PC-3 (cell line): ENCODE results near the gene POLR2H. TPM values are rescaled to one million over a fixed set of nuclear protein-coding genes. Genes with fewer than 3 reads are reported as not detected.

Source experiments
- ATAC-seq: fragments of 200-7000 bp; cut with Tn5 transposase; 2 replicates; pipeline ENCODE4 v1.9.1; 2020; ENCODE audit warnings: mild to moderate bottlenecking, moderate library complexity
- BruUV-seq: library from RNA; stranded (reverse); fragments of 400-500 nt; replicated peaks from 2 replicates; lab custom pipeline; 2021; lab: Mats Ljungman, UMichigan
- CTCF ChIA-PET: fragments of 300-600 bp; sonication (Branson Sonifier 250); formaldehyde crosslinking; loops from one replicate; lab custom pipeline; 2022; ENCODE audit warnings: antibody characterized with exemption; lab: Charles Lee
- POLR2A ChIA-PET: fragments of 300-600 bp; sonication (Branson Sonifier 250); formaldehyde crosslinking; loops from one replicate; lab custom pipeline; 2022; ENCODE audit warnings: antibody characterized with exemption; ENCODE audit not compliant: unreplicated experiment; lab: Charles Lee
- DNase-seq: peaks from one replicate; pipeline ENCODE4 v3.0.0-alpha.2; 2015
- H2AFZ ChIP-seq: fragments of 300-600 bp; sonication (generic); 2 replicates; pipeline ENCODE4 v1.6.0; 2016; ENCODE audit warnings: antibody characterized with exemption, low read length
- H3F3A ChIP-seq: fragments of 300-600 bp; sonication (generic); one replicate; pipeline ENCODE4 v1.6.0; 2017; ENCODE audit warnings: antibody characterized with exemption, low read length, control low read depth, mild to moderate bottlenecking; ENCODE audit not compliant: unreplicated experiment
- H3K27ac ChIP-seq: fragments of 300-600 bp; sonication (generic); 2 replicates; pipeline ENCODE4 v1.5.1; 2016; ENCODE audit warnings: mild to moderate bottlenecking, low read length
- H3K27me3 ChIP-seq: fragments of 300-600 bp; sonication (generic); 2 replicates; pipeline ENCODE4 v1.6.1; 2016; ENCODE audit warnings: low read length, mixed read lengths
- H3K36me3 ChIP-seq: fragments of 300-600 bp; sonication (generic); 2 replicates; pipeline ENCODE4 v1.6.1; 2016; ENCODE audit warnings: low read depth, mixed run types, low read length, mixed read lengths
- H3K4me1 ChIP-seq: fragments of 300-600 bp; sonication (generic); 2 replicates; pipeline ENCODE4 v1.5.1; 2016; ENCODE audit warnings: low read length; ENCODE audit not compliant: insufficient read depth
- H3K4me2 ChIP-seq: fragments of 300-600 bp; sonication (generic); 2 replicates; pipeline ENCODE4 v1.6.0; 2016; ENCODE audit warnings: low read length
- H3K4me3 ChIP-seq: fragments of 300-600 bp; sonication (generic); 2 replicates; pipeline ENCODE4 v1.5.1; 2016; ENCODE audit warnings: mild to moderate bottlenecking, low read length, mixed read lengths
- H3K79me2 ChIP-seq: fragments of 300-600 bp; sonication (generic); 2 replicates; pipeline ENCODE4 v1.6.1; 2017; ENCODE audit warnings: low read length, mixed read lengths
- H3K9ac ChIP-seq: fragments of 300-600 bp; sonication (generic); 2 replicates; pipeline ENCODE4 v1.6.0; 2016; ENCODE audit warnings: mild to moderate bottlenecking, low read length
- H3K9me2 ChIP-seq: fragments of 300-600 bp; sonication (generic); replicated peaks from 2 replicates; pipeline ENCODE4 v1.6.1; 2016; ENCODE audit warnings: mixed run types, low read length, mixed read lengths
- H3K9me3 ChIP-seq: fragments of 300-600 bp; sonication (generic); 2 replicates; pipeline ENCODE4 v1.6.1; 2016; ENCODE audit warnings: low read length, mixed read lengths
- H4K20me1 ChIP-seq: fragments of 300-600 bp; sonication (generic); 2 replicates; pipeline ENCODE4 v1.6.1; 2016; ENCODE audit warnings: low read length, mixed read lengths
- CTCF ChIP-seq: fragments of 300-600 bp; sonication (generic); conservative IDR thresholded peaks from 2 replicates; pipeline ENCODE4 v1.5.1; 2017; ENCODE audit warnings: antibody characterized with exemption, low read depth, mild to moderate bottlenecking, low read length
- EZH2 ChIP-seq: fragments of 300-600 bp; sonication (generic); IDR thresholded peaks from one replicate; pipeline ENCODE4 v1.6.1; 2017; ENCODE audit warnings: antibody characterized with exemption, mild to moderate bottlenecking, low read length; ENCODE audit not compliant: unreplicated experiment
- EZH2phosphoT487 ChIP-seq: fragments of 300-600 bp; sonication (generic); IDR thresholded peaks from 2 replicates; pipeline ENCODE4 v1.6.1; 2018; ENCODE audit warnings: mild to moderate bottlenecking, antibody characterized with exemption, low read length, borderline replicate concordance
- intact Hi-C: fragments of 100-400 bp; cut with micrococcal nuclease; formaldehyde crosslinking; loops from 2 replicates; pipeline ENCODE4 v1.9.0; 2023
- total RNA-seq: library from RNA; depleted of rRNA; stranded (reverse); fragments of >200 nt; gene quantifications from 2 replicates; pipeline ENCODE4 v1.2.3, GENCODE V29; 2014

The POLR2H gene
- total RNA-seq, 1 experiment from 2014 or later, result 193 TPM

- intact Hi-C loops, result loop anchor here (1.0 to 2.0 kb wide), 3 partner anchors 18 to 64 kb away; partner anchors contain the start of genes FAM131A and PSMD2
- BruUV-seq, result no TSS peak
- no peaks in the 10 kb centered on the region for H3K27me3 ChIP-seq
Observed at GRCh38 chr3:184362668-184363546, 1.4 kb downstream of the POLR2H start.

GRCh38 chr3:184366619-184367289, 5.2 kb downstream of the POLR2H start:
- Histone ChIP-seq H3K9ac (no peak overlapping the region), H3K4me1 (peaks cover 15% of the 10 kb centered on the region), H2AFZ (no peak overlapping the region), H3K79me2 (peaks cover 24% of the 10 kb centered on the region), H3K27me3 (no peaks in the 10 kb centered on the region), H3K9me3 (no peaks in the 10 kb centered on the region), H3K4me2 (no peak overlapping the region), H3K27ac (no peak overlapping the region), H3K4me3 (no peak overlapping the region), H3F3A (no peaks in the 10 kb centered on the region), H3K36me3 (peaks cover 26% of the 10 kb centered on the region), H4K20me1 (peaks cover 24% of the 10 kb centered on the region), H3K9me2 (no peaks in the 10 kb centered on the region)
- DNase-seq (peak; percentile 10), ATAC-seq (no peak)
- TF ChIP-seq CTCF, result no peak
- TF ChIP-seq EZH2, result no peak
- TF ChIP-seq EZH2phosphoT487, result no peak
- intact Hi-C loops, result no loop called here
- CTCF ChIA-PET, result no interaction called here
- no TSS peak for BruUV-seq
- POLR2A ChIA-PET, result no interaction called here

More at GRCh38 chr3:184362668-184363546, 1.4 kb downstream of the POLR2H start:
- no peaks in the 10 kb centered on the region for H3K9me2 ChIP-seq
- H3K9me3 ChIP-seq, result no peaks in the 10 kb centered on the region
- peak overlapping the region; percentile 92 for H3K9ac ChIP-seq
- peak; percentile 71 for ATAC-seq
- H2AFZ ChIP-seq, result peak overlapping the region; percentile 77
- peaks cover 17% of the 10 kb centered on the region for H3K36me3 ChIP-seq
- CTCF ChIA-PET, result interaction anchor here (0.6 to 0.8 kb wide), 2 partner anchors 22 to 415 kb away, joined by 3 to 21 read pairs; no protein-coding TSS in a partner anchor
- H3K4me3 ChIP-seq, result peak overlapping the region; percentile 84
- no peaks in the 10 kb centered on the region for H3F3A ChIP-seq
- peaks cover 38% of the 10 kb centered on the region for H3K79me2 ChIP-seq
- H4K20me1 ChIP-seq, result peaks cover 13% of the 10 kb centered on the region
- peak; percentile 99 for DNase-seq
- peak overlapping the region; percentile 94 for H3K27ac ChIP-seq
- POLR2A ChIA-PET, result interaction anchor here (0.6 kb wide), 1 partner anchor 348 kb away, joined by 6 read pairs; no protein-coding TSS in a partner anchor
- peak; percentile 70 for TF ChIP-seq CTCF
- no peak for TF ChIP-seq EZH2
- H3K4me2 ChIP-seq, result peak overlapping the region; percentile 85
- H3K4me1 ChIP-seq, result peaks cover 21% of the 10 kb centered on the region
